Measurements from ENCODE around the gene BLMH. TPM values are rescaled to one million over a fixed set of nuclear protein-coding genes. Genes with fewer than 3 reads are reported as not detected.

BLMH gene
- total and polyA plus RNA-seq, 3 experiments from 2014 or later: 28.3 to 68.0 (median 67.1) TPM

GRCh38 chr17:30218799-30219198, 72.9 kb downstream of the BLMH start:
- POLR2A ChIA-PET: no interaction called here
- Histone ChIP-seq H3K4me3 (ENCODE audit: low read length) (no peak overlapping the region), H3K4me1 (ENCODE audit: insufficient read depth, low read length) (no peaks in the 10 kb centered on the region), H3K36me3 (ENCODE audit: insufficient read depth, low read length) (no peaks in the 10 kb centered on the region), H3K9me3 (ENCODE audit: low read length) (no peaks in the 10 kb centered on the region), H3K27ac (ENCODE audit: low read depth, low read length) (no peak overlapping the region), H3K27me3 (ENCODE audit: insufficient read depth, low read length, poor library complexity, severe bottlenecking) (no peaks in the 10 kb centered on the region)
- Mint-ChIP-seq H3K27me3 (peaks cover 0 to 8% of the 10 kb centered on the region in 2 donors), H3K4me1 (no peaks in the 10 kb centered on the region), H3K4me3 (no peak overlapping the region), H3K27ac (no peak overlapping the region), H3K36me3 (peaks cover 0 to 3% (median 0%) of the 10 kb centered on the region in 3 donors), H3K9me3 (peaks cover 0 to 3% (median 0%) of the 10 kb centered on the region in 5 donors)
- CTCF ChIA-PET: no interaction called here
- no peak for DNase-seq

GRCh38 chr17:30217746-30218245, 73.9 kb downstream of the BLMH start:
- POLR2A ChIA-PET: no interaction called here

GRCh38 chr17:30217054-30217453, 74.7 kb downstream of the BLMH start:
- no peak for DNase-seq
- Mint-ChIP-seq H3K9me3 (peaks cover 0 to 3% (median 0%) of the 10 kb centered on the region in 5 donors), H3K4me1 (no peaks in the 10 kb centered on the region), H3K27ac (no peak overlapping the region), H3K4me3 (no peak overlapping the region), H3K36me3 (peaks cover 0 to 3% (median 0%) of the 10 kb centered on the region in 3 donors), H3K27me3 (peaks cover 0 to 8% of the 10 kb centered on the region in 2 donors)
- Histone ChIP-seq H3K36me3 (ENCODE audit: insufficient read depth, low read length) (no peaks in the 10 kb centered on the region), H3K4me1 (ENCODE audit: insufficient read depth, low read length) (no peaks in the 10 kb centered on the region), H3K4me3 (ENCODE audit: low read length) (no peak overlapping the region), H3K9me3 (ENCODE audit: low read length) (no peaks in the 10 kb centered on the region), H3K27ac (ENCODE audit: low read depth, low read length) (no peak overlapping the region), H3K27me3 (ENCODE audit: insufficient read depth, low read length, poor library complexity, severe bottlenecking) (no peaks in the 10 kb centered on the region)
- ChIA-PET CTCF (no interaction called here), POLR2A (no interaction called here)

More at GRCh38 chr17:30217746-30218245, 73.9 kb downstream of the BLMH start:
- Mint-ChIP-seq H3K4me1 (no peaks in the 10 kb centered on the region), H3K4me3 (peak overlapping the region in 1 of 7 donors; percentile 40), H3K27ac (no peak overlapping the region), H3K9me3 (peaks cover 0 to 3% (median 0%) of the 10 kb centered on the region in 5 donors), H3K36me3 (peaks cover 0 to 3% (median 0%) of the 10 kb centered on the region in 3 donors), H3K27me3 (peaks cover 0 to 8% of the 10 kb centered on the region in 2 donors)
- no peak for DNase-seq
- no peaks in the 10 kb centered on the region for H3K27me3 ChIP-seq (ENCODE audit: insufficient read depth, low read length, poor library complexity, severe bottlenecking)
- H3K4me3 ChIP-seq (ENCODE audit: low read length): no peak overlapping the region
- no peaks in the 10 kb centered on the region for H3K4me1 ChIP-seq (ENCODE audit: insufficient read depth, low read length)
- no peak overlapping the region for H3K27ac ChIP-seq (ENCODE audit: low read depth, low read length)
- H3K9me3 ChIP-seq (ENCODE audit: low read length): no peaks in the 10 kb centered on the region
- H3K36me3 ChIP-seq (ENCODE audit: insufficient read depth, low read length): no peaks in the 10 kb centered on the region
- CTCF ChIA-PET: no interaction called here

- H3K4me1 Mint-ChIP-seq: peaks cover 0 to 9% (median 1%) of the 10 kb centered on the region in 3 donors
- Histone ChIP-seq H3K4me3 (ENCODE audit: low read length) (no peak overlapping the region), H3K36me3 (ENCODE audit: insufficient read depth, low read length) (no peaks in the 10 kb centered on the region), H3K27ac (ENCODE audit: low read depth, low read length) (no peak overlapping the region), H3K4me1 (ENCODE audit: insufficient read depth, low read length) (no peaks in the 10 kb centered on the region), H3K9me3 (ENCODE audit: low read length) (no peaks in the 10 kb centered on the region), H3K27me3 (ENCODE audit: insufficient read depth, low read length, poor library complexity, severe bottlenecking) (no peaks in the 10 kb centered on the region)
- H3K9me3 Mint-ChIP-seq: peaks cover 0 to 3% (median 0%) of the 10 kb centered on the region in 5 donors
- POLR2A ChIA-PET: no interaction called here
- CTCF ChIA-PET: no interaction called here
- peaks cover 0 to 5% (median 1%) of the 10 kb centered on the region in 3 donors for H3K36me3 Mint-ChIP-seq
- H3K27me3 Mint-ChIP-seq: peaks cover 8 to 13% of the 10 kb centered on the region in 2 donors
- H3K4me3 Mint-ChIP-seq: no peak overlapping the region
- H3K27ac Mint-ChIP-seq: no peak overlapping the region
- DNase-seq: no peak
Measured at GRCh38 chr17:30212750-30213149, 79.0 kb downstream of the BLMH start.

GRCh38 chr17:30211371-30211770, 80.4 kb downstream of the BLMH start:
- POLR2A ChIA-PET: no interaction called here
- Histone ChIP-seq H3K4me1 (ENCODE audit: insufficient read depth, low read length) (no peaks in the 10 kb centered on the region), H3K9me3 (ENCODE audit: low read length) (no peaks in the 10 kb centered on the region), H3K27ac (ENCODE audit: low read depth, low read length) (no peak overlapping the region), H3K36me3 (ENCODE audit: insufficient read depth, low read length) (no peaks in the 10 kb centered on the region), H3K4me3 (ENCODE audit: low read length) (no peak overlapping the region), H3K27me3 (ENCODE audit: insufficient read depth, low read length, poor library complexity, severe bottlenecking) (no peaks in the 10 kb centered on the region)
- H3K27ac Mint-ChIP-seq: no peak overlapping the region
- CTCF ChIA-PET: no interaction called here
- peaks cover 0 to 9% (median 1%) of the 10 kb centered on the region in 3 donors for H3K4me1 Mint-ChIP-seq
- H3K27me3 Mint-ChIP-seq: peaks cover 12 to 20% of the 10 kb centered on the region in 2 donors
- peaks cover 0 to 6% (median 1%) of the 10 kb centered on the region in 3 donors for H3K36me3 Mint-ChIP-seq
- DNase-seq: no peak
- H3K4me3 Mint-ChIP-seq: no peak overlapping the region
- H3K9me3 Mint-ChIP-seq: peaks cover 0 to 3% (median 0%) of the 10 kb centered on the region in 5 donors

GRCh38 chr17:30210901-30211300, 80.8 kb downstream of the BLMH start:
- ChIA-PET POLR2A (no interaction called here), CTCF (no interaction called here)
- Histone ChIP-seq H3K4me3 (ENCODE audit: low read length) (no peak overlapping the region), H3K27ac (ENCODE audit: low read depth, low read length) (no peak overlapping the region), H3K36me3 (ENCODE audit: insufficient read depth, low read length) (no peaks in the 10 kb centered on the region), H3K9me3 (ENCODE audit: low read length) (no peaks in the 10 kb centered on the region), H3K4me1 (ENCODE audit: insufficient read depth, low read length) (no peaks in the 10 kb centered on the region), H3K27me3 (ENCODE audit: insufficient read depth, low read length, poor library complexity, severe bottlenecking) (no peaks in the 10 kb centered on the region)
- H3K27ac Mint-ChIP-seq: no peak overlapping the region
- H3K4me3 Mint-ChIP-seq: no peak overlapping the region
- DNase-seq: no peak
- peaks cover 0 to 3% (median 0%) of the 10 kb centered on the region in 5 donors for H3K9me3 Mint-ChIP-seq
- peaks cover 0 to 6% (median 1%) of the 10 kb centered on the region in 3 donors for H3K36me3 Mint-ChIP-seq
- peaks cover 16 to 23% of the 10 kb centered on the region in 2 donors for H3K27me3 Mint-ChIP-seq
- peaks cover 0 to 9% (median 1%) of the 10 kb centered on the region in 3 donors for H3K4me1 Mint-ChIP-seq

- no peaks in the 10 kb centered on the region for H3K4me1 ChIP-seq (ENCODE audit: insufficient read depth, low read length)
- no peak for DNase-seq
- H3K27me3 Mint-ChIP-seq: peaks cover 12 to 27% of the 10 kb centered on the region in 2 donors
- H3K27ac Mint-ChIP-seq: peak overlapping the region in 1 of 8 donors; percentile 5
- peaks cover 0 to 3% (median 0%) of the 10 kb centered on the region in 5 donors for H3K9me3 Mint-ChIP-seq
- CTCF ChIA-PET: no interaction called here
- peaks cover 0 to 6% (median 1%) of the 10 kb centered on the region in 3 donors for H3K36me3 Mint-ChIP-seq
- no peak overlapping the region for H3K4me3 ChIP-seq (ENCODE audit: low read length)
- H3K36me3 ChIP-seq (ENCODE audit: insufficient read depth, low read length): no peaks in the 10 kb centered on the region
- H3K9me3 ChIP-seq (ENCODE audit: low read length): no peaks in the 10 kb centered on the region
- no peaks in the 10 kb centered on the region for H3K27me3 ChIP-seq (ENCODE audit: insufficient read depth, low read length, poor library complexity, severe bottlenecking)
- POLR2A ChIA-PET: no interaction called here
- peak overlapping the region in 1 of 7 donors; percentile 10 for H3K4me3 Mint-ChIP-seq
- H3K27ac ChIP-seq (ENCODE audit: low read depth, low read length): no peak overlapping the region
- H3K4me1 Mint-ChIP-seq: peaks cover 0 to 9% (median 1%) of the 10 kb centered on the region in 3 donors
Measured at GRCh38 chr17:30210366-30210765, 81.4 kb downstream of the BLMH start.

GRCh38 chr17:30209930-30210329, 81.8 kb downstream of the BLMH start:
- no peak for DNase-seq
- Histone ChIP-seq H3K4me1 (ENCODE audit: insufficient read depth, low read length) (no peaks in the 10 kb centered on the region), H3K27me3 (ENCODE audit: insufficient read depth, low read length, poor library complexity, severe bottlenecking) (no peaks in the 10 kb centered on the region), H3K36me3 (ENCODE audit: insufficient read depth, low read length) (no peaks in the 10 kb centered on the region), H3K9me3 (ENCODE audit: low read length) (no peaks in the 10 kb centered on the region), H3K27ac (ENCODE audit: low read depth, low read length) (no peak overlapping the region), H3K4me3 (ENCODE audit: low read length) (no peak overlapping the region)
- H3K9me3 Mint-ChIP-seq: peaks cover 0 to 3% (median 0%) of the 10 kb centered on the region in 5 donors
- H3K36me3 Mint-ChIP-seq: peaks cover 0 to 6% (median 1%) of the 10 kb centered on the region in 3 donors
- H3K27ac Mint-ChIP-seq: no peak overlapping the region
- H3K4me1 Mint-ChIP-seq: peaks cover 0 to 9% (median 1%) of the 10 kb centered on the region in 3 donors
- peaks cover 11 to 29% of the 10 kb centered on the region in 2 donors for H3K27me3 Mint-ChIP-seq
- no peak overlapping the region for H3K4me3 Mint-ChIP-seq
- CTCF ChIA-PET: no interaction called here
- POLR2A ChIA-PET: no interaction called here
